HTR-8/SVneo (cell line): ENCODE measurements around the gene CSF1R.
"Not testable (repeated sequence)": the region's sequence is repeated elsewhere in the genome, so short reads cannot be mapped to it uniquely, and the experiment has no call there.

ENCODE experiments used
- DNase-seq: peaks from one replicate; pipeline ENCODE4 v3.0.0; 2011; ENCODE audit warnings: low spot score, mixed read lengths; ENCODE audit not compliant: insufficient read length
- FAIRE-seq: peaks from 2 replicates; lab custom pipeline; 2011; peaks lifted over from hg19 to GRCh38; lab: Jason Lieb, UNC

Gene CSF1R

DNA sequence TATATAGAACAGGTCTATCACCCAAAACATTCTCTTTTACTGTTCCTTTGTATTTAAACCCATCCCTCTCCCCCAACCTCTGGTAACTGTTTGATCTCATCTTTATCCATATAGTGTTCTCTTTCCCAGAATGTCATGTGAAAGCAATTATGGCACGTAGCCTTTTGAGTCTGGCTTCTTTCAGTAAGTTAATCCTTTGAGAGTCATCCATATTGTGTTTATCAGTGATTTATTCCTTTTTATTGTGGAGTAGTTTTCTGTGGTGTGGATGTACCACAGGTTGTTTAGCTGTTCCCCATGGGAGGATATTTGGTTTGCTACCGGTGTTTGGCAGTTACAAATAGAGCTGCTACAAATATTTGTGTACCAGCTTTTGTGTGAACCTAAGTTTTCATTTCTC, 47.8 kb downstream of the CSF1R start:
- FAIRE-seq (no peak), DNase-seq (no peak)

DNA sequence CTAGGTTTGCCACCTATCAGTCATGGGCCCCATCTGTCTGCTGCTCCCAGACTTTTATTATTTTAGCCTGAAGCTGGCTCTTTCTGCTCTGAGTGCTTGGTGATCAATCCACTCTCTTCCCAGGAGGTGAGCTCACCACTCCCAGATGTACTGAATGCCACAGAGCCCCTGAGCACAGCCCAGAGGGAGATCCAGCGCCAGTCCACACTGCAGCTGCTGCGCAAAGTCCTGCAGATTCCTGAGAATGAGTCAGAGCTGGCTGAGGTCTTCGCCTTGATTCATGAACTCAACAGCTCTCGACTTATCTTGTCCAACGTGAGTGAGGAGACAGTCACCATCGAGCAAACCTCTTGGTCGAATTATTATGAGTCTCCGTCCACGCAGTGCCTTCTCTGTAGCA, 49.8 kb downstream of the CSF1R start:
- peak; percentile 95 for DNase-seq

DNA sequence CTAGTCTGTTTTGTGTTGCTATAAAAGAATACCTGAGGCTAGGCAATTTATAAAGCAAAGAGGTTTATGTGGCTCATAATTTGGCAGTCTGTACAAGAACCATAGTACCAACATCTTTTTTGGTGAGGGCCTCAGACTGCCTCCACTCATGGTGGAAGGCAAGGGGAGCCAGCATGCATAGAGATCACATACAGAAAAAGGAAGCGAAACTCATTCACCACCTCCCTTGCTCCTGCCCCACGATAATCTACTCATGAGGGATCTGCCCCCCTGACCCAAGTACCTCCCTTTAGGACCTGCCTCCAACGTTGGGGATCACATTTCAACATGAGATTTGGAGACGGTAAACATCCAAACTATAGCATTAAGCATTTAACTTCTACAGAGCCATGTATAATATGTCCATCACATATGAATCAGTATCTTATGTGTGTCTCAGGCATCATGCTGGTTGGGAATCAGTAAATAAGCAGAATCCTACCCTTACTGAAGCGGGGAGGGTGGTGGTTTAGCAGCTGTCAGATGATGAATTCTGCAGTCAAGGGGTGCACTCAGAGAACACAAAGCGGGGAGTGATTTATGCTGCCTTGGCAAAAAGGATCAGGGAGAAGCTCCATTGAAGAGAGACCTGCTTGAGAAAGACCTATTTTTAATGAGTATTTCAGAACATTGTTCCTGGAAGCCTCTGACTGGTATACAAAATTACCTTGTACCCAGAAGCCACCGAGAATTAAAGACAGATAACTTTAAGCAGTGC, 51.0 kb downstream of the CSF1R start:
- DNase-seq (no peak), FAIRE-seq (no peak)

More for the DNA sequence above, 49.8 kb downstream of the CSF1R start:
- peak; percentile 90 for FAIRE-seq

DNA sequence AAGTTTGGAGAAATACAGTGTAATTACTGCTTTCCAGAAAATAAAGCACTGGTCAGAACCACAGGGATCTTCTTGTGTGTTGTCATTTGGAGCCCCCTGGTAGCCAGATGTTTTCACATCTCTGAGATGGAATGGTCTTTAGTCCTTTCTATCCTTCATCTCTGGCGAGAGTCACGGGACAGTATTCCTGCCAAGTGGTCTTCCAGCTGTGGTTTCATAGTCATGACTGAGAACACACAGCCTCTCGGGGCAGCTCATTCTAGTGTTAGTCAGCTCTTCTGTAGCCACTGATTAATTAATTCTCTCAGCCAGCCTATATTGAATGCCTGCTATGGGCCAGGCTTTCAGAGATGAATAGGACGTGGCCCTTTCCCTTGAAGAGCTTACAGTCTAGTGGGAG, 51.7 kb downstream of the CSF1R start:
- FAIRE-seq (no peak), DNase-seq (no peak)

DNA sequence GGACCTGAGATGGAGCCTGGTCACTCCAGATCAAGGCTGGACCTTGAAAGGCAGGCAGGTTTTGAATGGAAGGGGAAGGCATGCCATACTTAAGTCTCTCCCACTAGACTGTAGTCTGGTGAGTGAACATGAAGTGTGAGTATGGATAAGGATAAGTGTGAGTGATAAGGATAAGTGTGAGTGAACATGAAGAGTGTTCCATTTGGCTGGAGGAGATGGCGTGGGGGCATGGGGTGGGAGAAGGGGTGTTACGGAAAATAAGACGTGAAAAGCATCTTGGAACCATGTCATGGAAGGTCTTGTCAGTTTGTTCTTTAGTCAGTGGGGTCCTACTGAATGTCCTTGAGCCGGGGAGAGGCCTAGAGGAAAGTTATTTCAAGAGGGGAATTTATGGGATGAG, 53.0 kb downstream of the CSF1R start:
- FAIRE-seq: no peak
- DNase-seq: no peak

DNA sequence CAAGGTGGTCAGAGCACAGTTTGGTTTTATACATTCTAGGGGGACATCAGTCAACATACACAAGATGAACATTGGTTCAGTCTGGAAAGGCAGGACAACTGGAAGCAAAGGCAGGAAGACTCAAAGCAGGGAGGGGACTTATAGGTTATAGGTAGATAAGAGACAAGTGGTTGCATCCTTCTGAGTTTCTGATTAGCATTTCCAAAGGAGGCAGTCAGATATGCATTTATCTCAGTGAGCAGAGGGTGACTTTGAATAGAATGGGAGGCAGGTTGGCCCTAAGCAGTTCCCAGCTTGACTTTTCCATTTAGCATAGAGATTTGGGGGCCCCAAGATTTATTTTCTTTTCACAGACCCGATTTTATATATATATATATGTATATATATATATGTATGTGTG, 58.3 kb downstream of the CSF1R start:
- DNase-seq, FAIRE-seq: not testable (repeated sequence)

DNA sequence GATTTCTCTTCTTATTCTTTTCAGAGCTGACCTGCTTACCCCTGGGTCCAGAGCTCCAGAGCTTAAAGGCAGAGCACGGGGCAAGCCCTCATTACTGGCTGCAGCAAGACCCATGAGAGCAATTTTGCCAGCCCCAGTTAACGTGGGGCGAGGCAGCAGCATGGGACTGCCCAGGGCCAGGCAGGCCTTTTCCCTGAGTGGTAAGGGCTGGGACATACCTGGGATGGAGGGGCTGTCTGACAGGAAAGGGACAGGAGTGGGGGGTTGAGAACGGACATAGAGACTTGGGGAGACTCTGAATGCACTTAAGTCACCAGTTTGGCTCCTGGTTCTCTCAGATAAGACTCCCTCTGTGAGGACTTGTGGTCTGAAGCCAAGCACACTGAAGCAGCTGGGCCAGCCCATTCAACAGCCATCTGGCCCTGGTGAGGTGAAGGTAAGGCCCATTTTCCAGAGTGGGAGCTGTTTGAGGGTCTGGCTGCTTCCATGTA, 59.6 kb downstream of the CSF1R start:
- DNase-seq: no peak
- no peak for FAIRE-seq

DNA sequence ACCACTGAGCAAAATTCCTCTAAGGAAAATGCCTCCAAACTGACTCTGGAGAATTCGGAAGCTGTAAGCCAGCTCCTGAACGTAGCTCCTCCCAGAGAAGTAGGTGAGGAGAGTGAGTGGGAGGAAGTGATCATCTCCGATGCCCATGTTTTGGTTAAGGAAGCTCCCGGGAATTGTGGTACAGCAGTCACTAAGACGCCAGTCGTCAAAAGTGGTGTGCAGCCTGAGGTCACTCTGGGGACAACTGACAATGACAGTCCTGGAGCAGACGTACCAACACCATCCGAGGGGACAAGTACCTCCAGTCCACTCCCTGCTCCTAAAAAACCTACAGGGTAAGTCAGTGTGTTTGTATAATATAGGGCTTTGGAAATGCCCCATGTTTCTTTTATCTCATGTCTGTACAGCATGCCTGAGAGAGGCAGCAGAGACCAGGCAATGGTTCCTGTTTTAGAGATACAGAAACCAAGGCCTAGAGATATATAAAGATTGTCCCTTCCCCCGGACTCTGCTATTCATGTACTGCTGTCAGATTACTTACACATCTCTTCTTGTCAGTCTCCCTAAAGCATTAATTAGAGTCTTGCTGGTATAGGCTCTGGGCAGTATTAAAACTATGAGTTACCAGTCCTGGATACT, 61.9 kb downstream of the CSF1R start:
- DNase-seq (no peak), FAIRE-seq (no peak)

DNA sequence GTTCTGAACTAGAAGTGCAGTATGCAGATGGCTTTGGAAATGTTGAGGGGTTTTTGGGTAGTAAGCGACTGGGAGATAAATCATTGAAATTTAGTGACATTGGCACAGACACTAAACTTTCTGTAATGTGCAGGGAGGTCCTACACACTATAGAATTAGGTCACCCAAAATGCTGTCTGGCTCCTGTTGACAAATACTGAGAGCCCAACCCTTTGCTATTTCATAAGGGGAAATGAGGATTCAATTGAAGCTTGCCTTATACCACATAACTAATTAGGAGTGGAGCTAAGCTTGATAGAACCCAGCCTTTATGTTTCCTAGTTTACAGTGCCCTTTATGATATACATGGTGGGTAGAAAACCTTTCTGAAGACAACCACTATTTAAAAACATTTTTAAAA, 63.2 kb downstream of the CSF1R start:
- FAIRE-seq (no peak), DNase-seq (no peak)

DNA sequence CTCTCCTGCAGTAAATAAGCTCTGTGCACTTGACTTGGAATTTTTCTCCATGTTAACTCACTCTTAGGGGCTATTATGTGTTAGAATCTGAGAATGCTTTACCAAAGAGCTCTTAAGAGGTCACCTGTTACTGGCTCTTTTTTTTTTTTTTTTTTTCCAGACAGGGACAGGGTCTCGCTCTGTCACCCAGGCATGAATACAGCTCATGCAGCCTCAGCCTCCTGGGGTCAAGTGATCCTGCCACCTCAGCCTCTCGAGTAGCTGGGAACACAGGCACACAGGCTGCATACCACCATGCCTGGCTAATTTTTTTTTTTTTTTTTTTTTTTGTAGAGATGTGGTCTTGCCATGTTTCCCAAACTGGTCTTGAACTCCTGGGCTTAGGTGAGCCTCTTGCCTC, 63.7 kb downstream of the CSF1R start:
- no peak for FAIRE-seq

DNA sequence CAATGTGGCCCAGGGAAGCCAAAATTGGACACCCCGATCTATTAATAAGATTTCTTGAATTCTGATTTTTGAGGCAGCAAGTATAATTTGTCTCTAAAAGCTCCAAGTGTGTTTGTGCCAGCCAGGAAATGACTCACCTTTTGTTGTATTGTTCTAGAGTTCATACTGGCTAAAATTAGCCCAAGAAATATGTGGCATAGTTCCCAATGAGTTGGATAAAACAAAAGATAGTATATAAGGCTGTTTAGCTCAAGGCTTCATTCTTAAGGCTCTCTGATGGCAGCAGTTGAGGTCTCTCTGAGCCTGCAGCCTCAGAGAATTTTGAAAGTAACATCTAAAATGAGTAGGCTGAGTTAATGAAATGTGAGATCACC, 64.2 kb downstream of the CSF1R start:
- FAIRE-seq (no peak), DNase-seq (peak; percentile 42)

More for the DNA sequence above, 63.7 kb downstream of the CSF1R start:
- no peak for DNase-seq

DNA sequence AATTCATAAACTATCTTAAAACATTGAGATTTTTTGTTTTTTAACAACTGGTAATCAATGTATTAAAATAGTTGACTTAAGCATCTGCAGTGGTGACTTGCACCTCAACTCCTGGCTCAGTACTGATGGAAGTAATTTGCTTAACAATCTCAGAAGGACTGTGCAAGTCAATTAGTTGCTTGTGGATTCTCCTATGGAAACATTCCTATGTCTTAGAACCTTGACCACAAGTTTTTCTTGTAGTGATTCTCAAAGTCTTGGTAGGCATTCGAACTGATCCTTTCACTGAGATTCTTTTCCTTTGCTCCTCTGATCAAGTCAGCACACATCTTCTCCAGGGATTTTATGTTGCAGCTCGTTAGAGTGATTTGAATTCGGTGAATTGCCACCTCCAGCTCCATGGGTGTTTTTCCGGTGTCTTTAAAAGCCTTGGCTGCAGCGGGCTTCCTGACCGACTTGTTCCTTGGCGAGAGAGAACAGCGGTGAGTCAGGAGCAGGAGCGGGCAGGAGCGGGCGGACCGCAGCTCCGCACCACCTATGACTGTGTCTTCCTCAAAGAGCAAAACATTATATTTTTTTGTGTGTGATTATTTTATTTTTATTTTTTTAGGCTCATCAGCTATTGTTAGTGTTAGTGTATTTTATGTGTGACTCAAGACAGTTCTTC, 64.7 kb downstream of the CSF1R start:
- DNase-seq (no peak), FAIRE-seq (no peak)

DNA sequence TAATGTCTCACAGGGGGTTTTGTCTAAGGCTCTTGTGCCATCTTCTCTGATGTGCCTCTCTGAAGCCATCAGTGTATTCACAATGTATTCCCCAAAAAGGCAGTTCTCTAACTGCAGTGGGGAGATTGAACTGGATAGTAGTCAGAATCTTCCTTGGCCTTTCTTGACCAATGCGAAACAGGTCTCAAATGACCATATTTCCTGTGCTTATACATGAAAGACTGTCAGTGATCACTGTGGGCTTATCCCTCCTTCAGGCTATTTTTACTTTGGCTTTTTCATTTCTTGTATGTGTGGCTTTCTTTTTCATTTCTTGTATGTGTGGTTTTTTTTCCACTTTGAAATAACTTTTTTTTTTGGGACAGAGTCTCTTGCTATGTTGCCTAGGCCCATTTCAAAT, 66.1 kb downstream of the CSF1R start:
- no peak for FAIRE-seq
- DNase-seq: no peak

DNA sequence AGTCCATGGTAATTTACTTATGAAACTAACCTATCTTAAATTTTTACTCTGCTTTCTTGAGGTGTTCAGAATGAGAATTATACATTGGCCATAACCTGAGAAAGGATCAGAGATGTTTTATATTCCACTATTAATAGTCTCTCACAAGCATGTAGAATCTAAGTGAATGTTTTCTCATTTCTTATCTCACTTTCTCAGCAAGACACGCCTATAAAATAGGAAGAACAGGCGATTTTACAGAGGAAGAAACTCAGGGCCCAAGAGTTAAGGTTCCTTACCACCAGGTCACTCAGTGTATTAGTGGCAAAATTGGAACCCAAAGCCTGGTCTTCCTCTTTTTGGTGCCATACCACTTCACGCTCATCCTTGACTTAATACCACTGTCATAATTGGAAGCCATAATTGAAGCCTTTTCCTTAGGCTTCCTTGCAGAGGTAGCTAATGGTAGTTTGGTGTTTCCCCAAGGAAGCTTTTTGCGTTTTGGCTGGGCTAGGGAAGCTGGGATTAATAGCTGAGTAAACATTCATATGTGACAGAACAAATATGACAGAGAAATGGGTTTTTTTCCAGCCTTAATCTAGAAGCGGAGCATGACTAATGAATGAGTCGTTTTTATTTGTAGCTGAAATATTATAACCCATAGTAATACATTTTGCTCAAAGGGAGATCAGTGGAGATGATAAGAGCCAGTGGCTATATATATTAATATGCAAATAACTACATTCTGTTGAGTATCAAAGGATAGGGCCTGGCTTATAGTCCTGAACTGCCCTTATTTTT, 68.9 kb downstream of the CSF1R start:
- no peak for DNase-seq
- FAIRE-seq: no peak

DNA sequence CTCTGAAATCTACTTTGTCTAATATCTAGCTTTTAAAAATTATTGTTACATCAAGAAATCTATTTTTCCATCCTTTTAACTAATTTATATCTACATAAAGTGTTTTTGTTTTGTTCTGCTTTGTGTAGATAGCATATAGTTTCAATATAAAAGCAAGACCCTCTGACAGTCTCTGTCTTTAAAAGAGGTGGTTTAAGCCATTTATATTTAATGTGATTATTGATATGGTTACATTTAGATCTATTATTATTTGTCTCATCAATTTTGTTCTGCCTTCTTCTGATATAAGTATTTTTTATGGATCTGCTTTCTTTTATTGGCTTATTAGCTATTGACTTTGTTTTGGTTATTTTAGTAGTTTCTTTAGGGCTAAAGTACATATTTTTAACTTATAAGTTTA, 69.8 kb downstream of the CSF1R start:
- FAIRE-seq (no peak), DNase-seq (no peak)

DNA sequence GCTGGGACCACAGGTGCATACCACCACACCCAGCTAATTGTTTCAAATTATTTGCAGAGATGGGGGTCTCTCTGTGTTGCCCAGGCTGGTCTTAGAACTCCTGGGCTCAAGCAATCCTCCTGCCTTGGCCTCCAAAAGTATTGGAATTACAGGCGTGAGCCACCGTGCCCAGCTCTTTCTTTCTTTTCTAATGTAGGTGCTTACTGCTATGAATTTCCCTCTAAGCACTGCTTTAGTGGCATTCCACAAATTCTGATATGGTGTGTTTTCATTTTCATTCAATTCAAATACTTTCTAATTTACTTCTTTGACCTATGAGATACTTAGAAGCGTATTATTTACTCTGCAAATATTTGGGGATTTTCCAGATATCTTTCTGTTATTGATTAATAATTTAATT, 70.9 kb downstream of the CSF1R start:
- FAIRE-seq: no peak
- DNase-seq: no peak

DNA sequence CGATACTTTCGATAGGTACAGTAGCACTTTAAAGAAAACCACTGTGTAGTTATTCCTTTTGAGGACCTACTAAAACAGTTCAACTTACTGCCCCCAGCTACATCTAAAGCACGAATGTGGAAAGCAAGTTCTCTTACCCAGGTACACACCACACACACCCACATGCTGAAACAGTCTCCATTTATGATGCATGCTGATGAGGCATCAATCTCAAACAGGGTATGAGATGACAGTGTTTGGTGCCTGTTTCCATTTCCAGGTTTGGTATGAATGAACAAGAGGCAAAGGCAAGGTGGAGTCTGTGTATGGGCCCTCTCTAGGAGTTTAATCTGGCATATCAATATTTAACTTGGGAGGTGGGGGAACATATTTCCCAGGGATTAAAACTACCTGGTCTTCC, 71.9 kb downstream of the CSF1R start:
- FAIRE-seq (peak; percentile 69), DNase-seq (no peak)

DNA sequence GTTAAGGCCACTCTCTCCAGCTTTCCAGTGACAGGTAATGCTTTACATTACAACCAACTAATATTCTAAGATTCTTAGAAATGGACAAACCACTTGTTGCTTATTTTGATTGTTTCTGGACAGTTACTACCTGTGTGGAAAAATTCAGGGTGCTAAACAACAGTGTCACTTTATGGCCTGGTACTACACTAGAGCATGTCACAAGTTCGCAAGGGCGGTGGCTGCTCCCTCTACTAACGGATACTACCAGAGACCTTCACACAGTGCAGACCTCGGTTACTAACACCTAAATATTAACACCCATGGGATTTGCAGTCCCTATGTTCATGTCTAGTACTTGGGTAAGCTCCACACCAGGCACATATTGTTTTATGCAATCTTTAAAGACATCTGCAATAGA, 72.4 kb downstream of the CSF1R start:
- no peak for DNase-seq
- no peak for FAIRE-seq

DNA sequence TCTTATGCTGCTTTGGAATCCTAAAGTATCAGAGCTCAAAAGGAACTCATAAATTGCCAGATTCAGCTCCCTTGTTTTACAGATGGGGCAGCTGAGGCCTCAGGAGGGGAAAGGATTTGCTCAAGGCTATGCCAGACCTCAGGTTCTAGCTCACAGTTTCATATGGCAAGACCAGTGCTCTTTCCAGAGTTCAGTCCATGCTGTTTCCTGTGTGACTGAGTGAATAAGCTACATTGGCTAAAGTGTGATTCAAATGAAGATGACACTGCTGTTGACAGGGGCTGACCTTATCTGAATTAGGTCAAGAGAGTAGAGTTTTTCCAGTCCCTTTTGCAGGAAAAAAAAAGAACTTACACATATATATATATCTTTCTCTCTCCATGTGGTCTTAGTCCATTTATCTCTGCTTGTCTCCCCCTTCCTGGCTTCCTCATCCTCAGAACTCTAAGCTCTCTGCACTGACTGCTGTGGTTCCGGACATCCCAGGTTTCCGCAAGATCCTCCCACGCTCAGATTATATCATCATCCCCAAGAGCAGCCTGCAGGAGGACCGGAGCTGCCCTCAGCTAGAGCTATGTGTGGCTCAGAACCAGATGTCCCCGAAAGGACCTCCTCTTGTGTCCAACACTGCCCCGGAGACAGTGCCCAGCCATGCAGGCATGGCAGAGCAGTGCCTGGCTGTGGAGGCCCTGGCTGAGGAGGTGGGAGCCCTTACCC, 76.5 kb downstream of the CSF1R start:
- DNase-seq: no peak
- FAIRE-seq: no peak

DNA sequence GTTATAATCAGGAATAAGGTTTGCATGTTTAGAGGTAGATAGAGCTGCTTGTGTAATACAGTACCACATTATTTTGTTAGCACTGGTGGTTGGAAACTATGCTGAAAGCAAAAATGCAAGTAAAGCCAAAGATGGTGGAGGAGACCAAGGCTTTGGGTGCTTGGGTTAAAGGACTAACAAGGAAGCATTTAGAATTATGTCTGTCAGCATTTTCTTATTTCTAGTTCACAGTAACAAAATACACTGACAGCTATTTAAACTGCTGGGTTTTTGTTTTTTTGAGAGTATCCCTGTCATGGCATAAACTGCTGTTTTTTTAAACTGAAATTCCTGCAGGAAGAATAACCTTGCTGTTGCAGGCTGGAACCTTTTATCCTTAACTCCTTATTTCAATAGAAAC, 79.3 kb downstream of the CSF1R start:
- no peak for FAIRE-seq
- DNase-seq: no peak
